ENCODE data around the gene NFKBIE. TPM values are rescaled to one million over a fixed set of nuclear protein-coding genes. Genes with fewer than 3 reads are reported as not detected.
A peak's percentile ranks its signal among the peaks of the same experiment; 100 is the strongest.

Gene NFKBIE
- total and polyA plus RNA-seq, 9 of the 15 experiments (the other 6 are each of a cell fraction or from before 2014, with no cell fraction given): 2.1 to 16.4 (median 11.7) TPM

GRCh38 chr6:44285552-44286284 lies 20.4 kb upstream of the NFKBIE start (continued):
- TF ChIP-seq FOXO4 (CRISPR knock-in tag; IDR thresholded peaks at IDR 0.05) (no peak), MED1 (CRISPR knock-in tag; IDR thresholded peaks at IDR 0.05; ENCODE audit: borderline replicate concordance) (no peak), ZBTB8A (IDR thresholded peaks at IDR 0.05; ENCODE audit: partially characterized antibody) (no peak), SETDB1 (IDR thresholded peaks at IDR 0.05; ENCODE audit: low read length) (no peak), ZNF184 (CRISPR knock-in tag; IDR thresholded peaks at IDR 0.05) (no peak), ARID4B (CRISPR knock-in tag; IDR thresholded peaks at IDR 0.05) (peak; percentile 71; the same call in 1 of the 2 replicates), HOMEZ (CRISPR knock-in tag; IDR thresholded peaks at IDR 0.05) (no peak), CREB3 (tag; conservative IDR thresholded peaks at IDR 0.05; ENCODE audit: low read depth) (peak; percentile 79; the same call in 1 of the 2 replicates), MCM7 (IDR thresholded peaks at IDR 0.05) (no peak), CUX1 (CRISPR knock-in tag; IDR thresholded peaks at IDR 0.05) (no peak), E2F4 (CRISPR knock-in tag; IDR thresholded peaks at IDR 0.05; ENCODE audit: low read depth) (no peak)
